SK-N-SH (cell line): ENCODE data around the gene CDCP2.

ENCODE experiments used
- NRF1 ChIP-seq: IDR thresholded peaks from 2 replicates; pipeline ENCODE4 v1.6.1; 2012; ENCODE audit warnings: low read depth, mild to moderate bottlenecking, low read length
- SIN3A ChIP-seq: IDR thresholded peaks from 2 replicates; pipeline ENCODE4 v1.6.1; 2012; ENCODE audit warnings: low read depth, mild to moderate bottlenecking, low read length, moderate library complexity, borderline replicate concordance
- SMC3 ChIP-seq: IDR thresholded peaks from 2 replicates; pipeline ENCODE4 v1.6.1; 2012; ENCODE audit warnings: low read depth, low read length, improper control_type of control experiment
- TCF12 ChIP-seq: IDR thresholded peaks from 2 replicates; pipeline ENCODE4 v1.4.0; 2012
- TF ChIP-seq, protein P1 (sequence below): fragments of 200-600 bp; sonication (generic); IDR thresholded peaks from 2 replicates; pipeline ENCODE4 v1.6.1; 2017; ENCODE audit warnings: antibody characterized with exemption, mild to moderate bottlenecking, moderate library complexity
- TF ChIP-seq, protein P2 (sequence below): IDR thresholded peaks from 2 replicates; pipeline ENCODE4 v1.4.0; 2012; ENCODE audit warnings: low read depth

DNA sequence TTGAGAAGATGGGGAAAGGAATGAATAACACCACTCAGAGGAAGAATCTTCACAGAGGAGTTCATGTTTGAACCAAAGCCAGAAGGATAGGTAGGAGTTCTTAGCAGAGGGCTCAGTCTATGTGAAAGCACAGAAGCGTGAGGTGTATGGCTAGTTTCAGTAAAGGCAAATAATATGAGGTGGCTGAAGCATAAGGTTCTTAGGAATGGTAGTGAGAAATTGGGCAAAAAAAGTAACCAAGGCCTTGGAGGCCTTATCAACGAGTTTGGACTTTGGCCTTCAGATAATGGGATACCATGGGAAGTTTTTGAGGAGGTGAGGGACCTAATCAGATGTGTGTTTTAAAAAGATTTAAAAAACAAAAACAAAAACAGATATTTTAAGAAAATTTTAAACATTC lies 52.3 kb downstream of the CDCP2 start:
- TF ChIP-seq SIN3A (no peak), SMC3 (no peak), NRF1 (no peak), TCF12 (no peak)
- TF ChIP-seq, protein P1, sequence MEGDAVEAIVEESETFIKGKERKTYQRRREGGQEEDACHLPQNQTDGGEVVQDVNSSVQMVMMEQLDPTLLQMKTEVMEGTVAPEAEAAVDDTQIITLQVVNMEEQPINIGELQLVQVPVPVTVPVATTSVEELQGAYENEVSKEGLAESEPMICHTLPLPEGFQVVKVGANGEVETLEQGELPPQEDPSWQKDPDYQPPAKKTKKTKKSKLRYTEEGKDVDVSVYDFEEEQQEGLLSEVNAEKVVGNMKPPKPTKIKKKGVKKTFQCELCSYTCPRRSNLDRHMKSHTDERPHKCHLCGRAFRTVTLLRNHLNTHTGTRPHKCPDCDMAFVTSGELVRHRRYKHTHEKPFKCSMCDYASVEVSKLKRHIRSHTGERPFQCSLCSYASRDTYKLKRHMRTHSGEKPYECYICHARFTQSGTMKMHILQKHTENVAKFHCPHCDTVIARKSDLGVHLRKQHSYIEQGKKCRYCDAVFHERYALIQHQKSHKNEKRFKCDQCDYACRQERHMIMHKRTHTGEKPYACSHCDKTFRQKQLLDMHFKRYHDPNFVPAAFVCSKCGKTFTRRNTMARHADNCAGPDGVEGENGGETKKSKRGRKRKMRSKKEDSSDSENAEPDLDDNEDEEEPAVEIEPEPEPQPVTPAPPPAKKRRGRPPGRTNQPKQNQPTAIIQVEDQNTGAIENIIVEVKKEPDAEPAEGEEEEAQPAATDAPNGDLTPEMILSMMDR: no peak
- TF ChIP-seq, protein P2, sequence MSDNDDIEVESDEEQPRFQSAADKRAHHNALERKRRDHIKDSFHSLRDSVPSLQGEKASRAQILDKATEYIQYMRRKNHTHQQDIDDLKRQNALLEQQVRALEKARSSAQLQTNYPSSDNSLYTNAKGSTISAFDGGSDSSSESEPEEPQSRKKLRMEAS: no peak
